Dendritic cell treated with granulocyte-macrophage colony-stimulating factor and Interleukin-4, amounts not matched to agents 40 ng/mL and 50 ng/mL, for 4 days (primary cell): ENCODE results near the gene MTG2.

Source experiments
- H3K27ac Mint-ChIP-seq: one replicate; pipeline ENCODE4 v1.8.0; 2022; ENCODE audit warnings: mild to moderate bottlenecking, mixed read lengths
- H3K27me3 Mint-ChIP-seq: one replicate; pipeline ENCODE4 v1.8.0; 2022; ENCODE audit warnings: mild to moderate bottlenecking, mixed read lengths
- H3K36me3 Mint-ChIP-seq: one replicate; pipeline ENCODE4 v1.8.0; 2022; ENCODE audit warnings: low read depth, mixed read lengths
- H3K4me1 Mint-ChIP-seq: one replicate; pipeline ENCODE4 v1.8.0; 2022; ENCODE audit warnings: low read depth, mixed read lengths
- H3K4me3 Mint-ChIP-seq: one replicate; pipeline ENCODE4 v1.8.0; 2022; ENCODE audit warnings: mild to moderate bottlenecking, moderate library complexity, mixed read lengths
- H3K9me3 Mint-ChIP-seq: one replicate; pipeline ENCODE4 v1.8.0; 2022; ENCODE audit warnings: mixed read lengths
- intact Hi-C: fragments of 100-400 bp; cut with micrococcal nuclease; formaldehyde crosslinking; loops from one replicate; pipeline ENCODE4 v1.15.0; 2022

The MTG2 gene

DNA sequence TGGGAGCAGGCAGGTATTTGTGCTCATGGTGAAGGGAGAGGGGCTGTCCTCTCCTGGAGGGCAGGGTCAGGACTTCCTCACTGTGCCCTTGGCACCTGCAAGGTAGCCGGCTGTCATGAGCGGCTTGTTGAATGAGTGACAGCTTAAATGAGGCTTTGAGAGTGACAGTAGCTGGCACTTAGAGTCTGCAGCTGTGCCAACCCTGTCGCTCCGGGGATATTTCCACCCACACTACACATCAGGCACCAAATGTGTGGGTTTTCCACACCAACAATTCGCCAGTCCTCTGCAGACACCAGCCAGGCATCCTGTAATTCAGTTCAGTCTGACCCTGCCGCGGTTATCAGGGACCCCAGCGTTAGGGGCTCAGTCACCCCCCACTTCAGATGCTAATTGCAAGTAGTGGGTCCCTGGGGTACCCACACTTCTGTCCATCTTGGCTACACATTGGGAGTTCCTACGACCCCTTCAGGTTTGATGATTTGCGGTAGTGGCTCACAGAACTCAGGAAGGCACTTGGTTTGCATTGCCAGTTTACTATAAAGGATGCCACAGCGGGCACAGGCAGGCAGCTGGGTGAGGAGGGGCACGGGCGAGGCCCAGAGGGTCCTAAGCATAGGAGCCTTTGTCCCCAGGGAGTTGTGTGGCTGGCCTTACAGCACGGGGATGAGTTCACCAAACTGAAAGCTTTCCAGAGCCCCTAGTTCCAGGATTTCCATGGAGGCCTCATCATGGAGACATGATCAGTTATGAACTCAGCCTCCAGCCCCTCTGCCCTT is 9.1 kb downstream of the MTG2 start:
- H3K4me3 Mint-ChIP-seq: no peak overlapping the region

GRCh38 chr20:62192635-62193034 is 9.8 kb downstream of the MTG2 start:
- H3K4me3 Mint-ChIP-seq: no peak overlapping the region
- H3K36me3 Mint-ChIP-seq: peaks cover 83% of the 10 kb centered on the region
- H3K9me3 Mint-ChIP-seq: no peaks in the 10 kb centered on the region
- no peaks in the 10 kb centered on the region for H3K27me3 Mint-ChIP-seq
- intact Hi-C loops: no loop called here
- peaks cover 8% of the 10 kb centered on the region for H3K4me1 Mint-ChIP-seq
- no peak overlapping the region for H3K27ac Mint-ChIP-seq

More for the DNA sequence above, 9.1 kb downstream of the MTG2 start:
- H3K27ac Mint-ChIP-seq: no peak overlapping the region
- peaks cover 14% of the 10 kb centered on the region for H3K4me1 Mint-ChIP-seq
- intact Hi-C loops: no loop called here
- no peaks in the 10 kb centered on the region for H3K9me3 Mint-ChIP-seq
- H3K36me3 Mint-ChIP-seq: peaks cover 77% of the 10 kb centered on the region
- H3K27me3 Mint-ChIP-seq: no peaks in the 10 kb centered on the region

DNA sequence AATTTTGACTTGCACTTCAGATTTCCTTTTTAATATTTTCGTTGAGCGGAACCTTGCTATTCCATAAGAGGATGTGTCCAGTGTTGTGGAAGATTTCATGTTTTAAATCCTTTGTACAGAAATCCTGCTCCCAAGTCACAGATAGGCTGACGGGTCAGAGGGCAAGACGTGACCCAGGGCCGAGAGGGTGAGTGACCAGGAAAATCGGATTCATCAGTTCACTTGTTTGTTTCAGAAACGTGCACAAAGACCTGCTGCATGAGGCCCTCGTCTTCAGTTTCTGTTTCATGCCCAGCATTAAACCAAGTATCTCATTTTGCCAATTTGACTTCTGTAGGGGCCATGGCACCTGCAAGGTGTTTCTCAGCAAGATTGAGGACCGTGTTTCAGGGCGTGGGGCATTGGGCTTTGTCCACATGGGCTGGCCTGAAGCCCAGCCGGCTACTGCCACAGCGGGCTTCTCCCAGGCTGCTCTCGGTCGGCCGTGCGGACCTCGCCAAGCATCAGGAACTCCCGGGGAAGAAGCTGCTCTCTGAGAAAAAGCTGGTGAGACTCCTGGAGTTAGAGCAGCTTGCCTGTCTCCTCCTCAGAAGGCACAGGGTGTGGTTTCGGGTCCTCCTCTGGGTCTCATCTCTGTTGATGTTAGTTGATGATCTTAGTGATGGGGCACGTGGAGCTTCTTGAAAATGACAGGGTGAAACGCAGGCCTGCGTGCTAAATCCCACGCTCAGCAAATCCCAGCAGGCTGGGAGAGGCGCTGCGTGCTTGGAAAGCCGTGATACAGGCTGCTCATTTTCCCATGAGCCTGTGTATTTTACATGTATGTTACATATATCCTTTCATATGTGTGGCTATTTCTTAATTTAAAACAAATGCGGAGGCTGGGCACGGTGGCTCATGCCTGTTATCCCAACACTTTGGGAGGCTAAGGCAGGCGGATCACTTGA is 10.5 kb downstream of the MTG2 start:
- Mint-ChIP-seq H3K36me3 (peaks cover 90% of the 10 kb centered on the region), H3K27ac (no peak overlapping the region), H3K4me3 (no peak overlapping the region), H3K27me3 (no peaks in the 10 kb centered on the region), H3K4me1 (peaks cover under 1% of the 10 kb centered on the region), H3K9me3 (no peaks in the 10 kb centered on the region)
- intact Hi-C loops: no loop called here

- no peaks in the 10 kb centered on the region for H3K9me3 Mint-ChIP-seq
- no peak overlapping the region for H3K27ac Mint-ChIP-seq
- H3K27me3 Mint-ChIP-seq: no peaks in the 10 kb centered on the region
- intact Hi-C loops: no loop called here
- no peaks in the 10 kb centered on the region for H3K4me1 Mint-ChIP-seq
- peaks cover 95% of the 10 kb centered on the region for H3K36me3 Mint-ChIP-seq
- H3K4me3 Mint-ChIP-seq: no peak overlapping the region
Measured at GRCh38 chr20:62195075-62195405, 12.2 kb downstream of the MTG2 start.

DNA sequence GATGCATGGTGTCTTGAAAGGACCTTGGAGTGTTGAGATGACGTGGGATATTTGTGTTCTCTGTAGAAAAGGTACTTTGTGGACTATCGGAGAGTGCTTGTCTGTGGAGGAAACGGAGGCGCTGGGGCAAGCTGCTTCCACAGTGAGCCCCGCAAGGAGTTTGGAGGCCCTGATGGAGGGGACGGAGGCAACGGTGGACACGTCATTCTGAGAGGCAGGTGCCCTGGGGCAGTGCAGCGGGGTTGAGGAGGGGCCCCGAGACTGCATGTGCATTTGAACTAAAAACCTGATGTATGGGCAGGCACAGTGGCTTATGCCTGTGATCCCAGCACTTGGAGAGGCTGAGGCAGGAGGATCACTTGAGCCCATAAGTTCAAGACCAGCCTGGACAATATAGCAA is 12.9 kb downstream of the MTG2 start:
- no peaks in the 10 kb centered on the region for H3K27me3 Mint-ChIP-seq

GRCh38 chr20:62196286-62196685 is 13.5 kb downstream of the MTG2 start:
- intact Hi-C loops: no loop called here
- Mint-ChIP-seq H3K27me3 (no peaks in the 10 kb centered on the region), H3K4me1 (no peaks in the 10 kb centered on the region), H3K27ac (no peak overlapping the region), H3K4me3 (no peak overlapping the region), H3K36me3 (peaks cover 95% of the 10 kb centered on the region), H3K9me3 (no peaks in the 10 kb centered on the region)

More for the DNA sequence above, 12.9 kb downstream of the MTG2 start:
- intact Hi-C loops: no loop called here
- peaks cover 95% of the 10 kb centered on the region for H3K36me3 Mint-ChIP-seq
- no peaks in the 10 kb centered on the region for H3K4me1 Mint-ChIP-seq
- H3K27ac Mint-ChIP-seq: no peak overlapping the region
- H3K4me3 Mint-ChIP-seq: no peak overlapping the region
- H3K9me3 Mint-ChIP-seq: no peaks in the 10 kb centered on the region

- Mint-ChIP-seq H3K9me3 (no peaks in the 10 kb centered on the region), H3K27ac (no peak overlapping the region), H3K4me1 (no peaks in the 10 kb centered on the region), H3K36me3 (peaks cover 95% of the 10 kb centered on the region), H3K27me3 (no peaks in the 10 kb centered on the region), H3K4me3 (no peak overlapping the region)
- intact Hi-C loops: no loop called here
Measured at GRCh38 chr20:62197311-62197710, 14.5 kb downstream of the MTG2 start.

- Mint-ChIP-seq H3K36me3 (peaks cover 98% of the 10 kb centered on the region), H3K27me3 (no peaks in the 10 kb centered on the region), H3K4me1 (no peaks in the 10 kb centered on the region), H3K27ac (no peak overlapping the region), H3K9me3 (no peaks in the 10 kb centered on the region), H3K4me3 (no peak overlapping the region)
- intact Hi-C loops: no loop called here
Measured at GRCh38 chr20:62197801-62198200, 15.0 kb downstream of the MTG2 start.

DNA sequence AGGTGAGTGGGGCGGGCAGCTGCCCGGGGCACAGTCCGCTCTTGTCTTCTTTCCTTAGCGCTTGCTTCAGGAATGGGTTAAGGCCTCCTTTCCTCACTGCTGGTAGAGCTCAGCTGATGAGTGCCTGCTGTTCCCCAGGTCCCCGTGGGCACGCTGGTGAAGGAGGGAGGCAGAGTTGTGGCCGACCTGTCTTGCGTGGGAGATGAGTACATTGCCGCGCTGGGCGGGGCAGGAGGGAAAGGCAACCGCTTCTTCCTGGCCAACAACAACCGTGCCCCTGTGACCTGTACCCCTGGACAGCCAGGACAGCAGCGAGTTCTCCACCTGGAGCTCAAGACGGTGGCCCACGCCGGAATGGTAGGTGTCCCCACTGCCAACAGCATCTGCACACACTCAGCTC is 15.7 kb downstream of the MTG2 start:
- peaks cover 98% of the 10 kb centered on the region for H3K36me3 Mint-ChIP-seq
- no peaks in the 10 kb centered on the region for H3K27me3 Mint-ChIP-seq
- intact Hi-C loops: no loop called here

GRCh38 chr20:62198931-62199330 is 16.1 kb downstream of the MTG2 start:
- H3K27me3 Mint-ChIP-seq: no peaks in the 10 kb centered on the region
- no peak overlapping the region for H3K4me3 Mint-ChIP-seq
- H3K36me3 Mint-ChIP-seq: peaks cover 98% of the 10 kb centered on the region
- H3K4me1 Mint-ChIP-seq: no peaks in the 10 kb centered on the region
- no peaks in the 10 kb centered on the region for H3K9me3 Mint-ChIP-seq
- H3K27ac Mint-ChIP-seq: no peak overlapping the region
- intact Hi-C loops: no loop called here

More for the DNA sequence above, 15.7 kb downstream of the MTG2 start:
- Mint-ChIP-seq H3K27ac (no peak overlapping the region), H3K4me1 (no peaks in the 10 kb centered on the region), H3K9me3 (no peaks in the 10 kb centered on the region), H3K4me3 (no peak overlapping the region)

DNA sequence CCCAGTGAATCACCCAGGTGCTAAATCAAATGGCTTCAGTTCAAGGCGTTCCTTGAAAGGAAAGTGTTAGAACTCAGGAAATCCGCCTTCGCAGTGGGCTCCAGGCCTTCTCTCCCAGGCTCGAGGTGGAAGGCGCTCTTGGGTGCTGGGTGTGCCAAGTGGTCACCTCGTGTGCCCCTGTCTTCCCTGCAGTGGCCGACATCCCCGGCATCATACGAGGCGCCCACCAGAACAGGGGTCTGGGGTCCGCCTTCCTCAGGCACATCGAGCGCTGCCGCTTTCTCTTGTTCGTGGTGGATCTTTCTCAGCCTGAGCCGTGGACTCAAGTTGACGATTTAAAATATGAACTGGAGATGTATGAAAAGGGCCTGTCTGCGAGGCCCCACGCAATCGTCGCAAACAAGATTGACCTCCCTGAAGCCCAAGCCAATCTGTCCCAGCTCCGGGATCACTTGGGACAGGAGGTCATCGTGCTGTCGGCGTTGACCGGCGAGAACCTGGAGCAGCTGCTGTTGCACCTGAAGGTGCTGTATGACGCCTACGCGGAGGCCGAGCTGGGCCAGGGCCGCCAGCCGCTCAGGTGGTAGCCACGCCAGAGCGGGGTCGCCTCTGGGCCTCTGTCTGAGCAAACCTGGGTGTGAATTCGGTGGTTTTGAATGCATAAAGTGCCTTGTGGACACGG is 17.8 kb downstream of the MTG2 start:
- Mint-ChIP-seq H3K27me3 (no peaks in the 10 kb centered on the region), H3K4me1 (no peaks in the 10 kb centered on the region), H3K4me3 (no peak overlapping the region), H3K9me3 (no peaks in the 10 kb centered on the region), H3K27ac (no peak overlapping the region), H3K36me3 (peaks cover 93% of the 10 kb centered on the region)
- intact Hi-C loops: no loop called here

DNA sequence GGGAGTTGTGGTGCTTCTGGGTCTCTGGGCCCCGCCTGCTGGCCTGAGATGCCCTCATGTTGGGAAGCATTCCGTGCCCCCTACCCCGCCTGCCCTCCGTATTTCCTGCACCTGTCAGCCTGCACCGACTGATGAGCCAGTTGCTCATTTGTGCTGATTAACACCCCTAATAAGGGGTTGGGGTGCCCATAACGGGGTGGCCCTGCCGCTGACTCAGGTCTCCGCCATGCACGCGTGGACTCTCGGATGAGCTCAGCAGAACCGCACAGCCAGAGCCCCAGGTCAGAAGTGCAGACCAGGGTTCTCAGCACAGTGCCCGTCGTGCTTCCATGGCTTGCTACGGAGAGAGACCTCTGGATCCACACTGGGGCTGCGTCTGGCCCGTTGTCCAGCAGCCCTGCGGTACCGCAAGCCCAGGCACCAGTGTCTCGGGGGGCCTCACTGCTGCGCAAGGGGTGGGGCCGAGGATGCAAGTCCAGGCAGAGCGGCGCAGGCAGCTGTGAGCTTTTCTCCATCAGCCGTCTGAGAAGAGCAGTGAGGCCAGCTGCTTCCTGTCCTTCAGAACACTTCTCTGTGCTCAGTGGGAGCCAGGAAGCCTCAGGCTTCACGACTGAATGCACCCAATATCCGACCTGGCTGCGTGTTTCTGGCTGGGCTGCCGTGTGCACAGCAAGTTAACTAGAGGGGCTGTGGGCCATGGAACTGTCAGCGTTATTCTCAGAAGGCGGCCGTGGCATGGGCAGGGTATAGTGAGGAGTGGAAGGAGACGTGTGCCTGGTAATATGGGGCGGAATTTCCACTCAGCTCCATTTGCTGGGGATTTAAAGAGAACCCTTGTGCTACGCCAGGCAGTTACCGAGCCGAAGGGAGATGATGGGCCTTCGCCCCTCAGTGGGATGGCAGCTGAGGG is 18.6 kb downstream of the MTG2 start:
- Mint-ChIP-seq H3K4me1 (no peaks in the 10 kb centered on the region), H3K27ac (no peak overlapping the region), H3K9me3 (no peaks in the 10 kb centered on the region), H3K4me3 (no peak overlapping the region), H3K27me3 (no peaks in the 10 kb centered on the region), H3K36me3 (peaks cover 93% of the 10 kb centered on the region)
- intact Hi-C loops: no loop called here

- Mint-ChIP-seq H3K27me3 (no peaks in the 10 kb centered on the region), H3K4me1 (no peaks in the 10 kb centered on the region), H3K36me3 (peaks cover 90% of the 10 kb centered on the region), H3K4me3 (no peak overlapping the region), H3K9me3 (no peaks in the 10 kb centered on the region), H3K27ac (no peak overlapping the region)
- intact Hi-C loops: no loop called here
Measured at GRCh38 chr20:62202083-62202395, 19.2 kb downstream of the MTG2 start.
